GM19239 (cell line): ENCODE data around the gene SZRD1.

Experiments
- DNase-seq: peaks from one replicate; pipeline ENCODE4 v3.0.0; 2011; ENCODE audit warnings: low spot score; ENCODE audit not compliant: insufficient read length
- FAIRE-seq: peaks from 2 replicates; lab custom pipeline; 2011; peaks lifted over from hg19 to GRCh38; lab: Jason Lieb, UNC

SZRD1 gene

GRCh38 chr1:16393570-16394521 is 26.8 kb downstream of the SZRD1 start:
- DNase-seq (no peak), FAIRE-seq (no peak)

GRCh38 chr1:16394977-16395376 is 27.9 kb downstream of the SZRD1 start:
- FAIRE-seq, result no peak
- no peak for DNase-seq

- no peak for FAIRE-seq
Observed at GRCh38 chr1:16396591-16396990, 29.5 kb downstream of the SZRD1 start.

GRCh38 chr1:16397120-16397519 is 30.1 kb downstream of the SZRD1 start:
- FAIRE-seq (no peak), DNase-seq (no peak)

More at GRCh38 chr1:16396591-16396990, 29.5 kb downstream of the SZRD1 start:
- no peak for DNase-seq

- FAIRE-seq, result no peak
- DNase-seq, result no peak
Observed at GRCh38 chr1:16398371-16398953, 31.4 kb downstream of the SZRD1 start.

GRCh38 chr1:16402742-16403141 is 35.7 kb downstream of the SZRD1 start:
- no peak for DNase-seq
- FAIRE-seq, result no peak

- no peak for FAIRE-seq
- DNase-seq, result no peak
Observed at GRCh38 chr1:16405441-16405840, 38.4 kb downstream of the SZRD1 start.

- DNase-seq, result no peak
- FAIRE-seq, result no peak
Observed at GRCh38 chr1:16406868-16407267, 39.8 kb downstream of the SZRD1 start.

GRCh38 chr1:16409536-16410152 is 42.6 kb downstream of the SZRD1 start:
- no peak for FAIRE-seq
- no peak for DNase-seq

- DNase-seq, result no peak
- no peak for FAIRE-seq
Observed at GRCh38 chr1:16410803-16411202, 43.8 kb downstream of the SZRD1 start.

- FAIRE-seq, result no peak
- DNase-seq, result no peak
Observed at GRCh38 chr1:16413191-16413590, 46.1 kb downstream of the SZRD1 start.

- DNase-seq, result no peak
- no peak for FAIRE-seq
Observed at GRCh38 chr1:16418823-16419425, 51.9 kb downstream of the SZRD1 start.

GRCh38 chr1:16420424-16421118 is 53.5 kb downstream of the SZRD1 start:
- peak; percentile 70 for DNase-seq
- peak; percentile 100 for FAIRE-seq

- FAIRE-seq (no peak), DNase-seq (no peak)
Observed at GRCh38 chr1:16421201-16421600, 54.2 kb downstream of the SZRD1 start.

- DNase-seq (no peak), FAIRE-seq (no peak)
Observed at GRCh38 chr1:16422041-16422440, 55.0 kb downstream of the SZRD1 start.

GRCh38 chr1:16425125-16426025 is 58.3 kb downstream of the SZRD1 start:
- FAIRE-seq (no peak), DNase-seq (no peak)

GRCh38 chr1:16430606-16431005 is 63.6 kb downstream of the SZRD1 start:
- DNase-seq (no peak), FAIRE-seq (no peak)

GRCh38 chr1:16433030-16433429 is 66.0 kb downstream of the SZRD1 start:
- no peak for DNase-seq
- FAIRE-seq, result peak; percentile 18

- FAIRE-seq (no peak), DNase-seq (no peak)
Observed at GRCh38 chr1:16434007-16434406, 67.0 kb downstream of the SZRD1 start.
